HG03064 (cell line): Measurements from ENCODE around the gene MT1HL1.
"Not testable (repeated sequence)": the region's sequence is repeated elsewhere in the genome, so short reads cannot be mapped to it uniquely, and the experiment has no call there.

Experiments used
- ATAC-seq: cut with Tn5 transposase; IDR thresholded peaks from one replicate; pipeline ENCODE4 v1.9.1; 2021; ENCODE audit warnings: low read depth; ENCODE audit not compliant: unreplicated experiment

The MT1HL1 gene

DNA sequence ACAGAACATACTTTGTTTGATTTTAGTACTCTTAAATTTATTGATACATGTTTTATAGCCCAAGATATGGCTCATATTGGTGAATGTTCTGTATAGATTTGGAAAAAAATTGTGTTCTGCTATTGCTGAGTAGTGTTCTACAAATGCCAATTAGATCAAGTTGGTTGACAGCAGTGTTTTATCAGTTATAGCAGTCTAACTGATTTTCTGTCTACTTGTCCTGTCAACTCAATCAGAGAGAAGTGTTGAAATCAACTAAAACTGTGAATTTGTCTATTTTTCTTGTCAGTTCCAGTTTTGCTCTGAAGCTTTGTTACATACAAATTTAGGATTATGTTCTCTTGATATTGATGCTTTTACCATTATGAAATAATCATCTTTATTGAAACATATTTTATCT lies 14.7 kb upstream of the MT1HL1 start:
- no peak for ATAC-seq

- ATAC-seq = no peak
Measured at GRCh38 chr1:237016626-237017025, 12.4 kb upstream of the MT1HL1 start.

- no peak for ATAC-seq
Measured at GRCh38 chr1:237013608-237014007, 9.4 kb upstream of the MT1HL1 start.

- ATAC-seq = no peak
Measured at GRCh38 chr1:237012788-237013383, 8.6 kb upstream of the MT1HL1 start.

DNA sequence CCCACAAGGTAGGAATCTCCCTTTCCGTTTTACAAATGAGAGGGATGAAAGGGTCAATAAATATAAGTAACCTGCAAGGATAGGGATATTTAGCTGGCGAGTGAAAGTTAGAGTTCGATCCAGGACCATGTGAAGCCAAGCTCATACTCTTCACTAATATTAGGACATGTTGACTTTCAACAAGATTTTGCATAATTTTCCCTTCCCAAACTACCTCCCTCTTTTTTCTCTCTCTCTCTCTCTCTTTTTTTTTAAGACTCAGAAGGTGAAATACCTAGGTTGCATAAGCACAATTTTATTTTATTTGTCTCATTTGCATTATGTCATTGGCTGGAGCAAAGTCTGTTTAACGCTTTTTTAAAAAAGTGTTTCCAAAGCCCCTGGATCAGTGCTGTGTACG lies 8.1 kb upstream of the MT1HL1 start:
- no peak for ATAC-seq

- ATAC-seq = no peak
Measured at GRCh38 chr1:237011432-237011831, 7.2 kb upstream of the MT1HL1 start.

DNA sequence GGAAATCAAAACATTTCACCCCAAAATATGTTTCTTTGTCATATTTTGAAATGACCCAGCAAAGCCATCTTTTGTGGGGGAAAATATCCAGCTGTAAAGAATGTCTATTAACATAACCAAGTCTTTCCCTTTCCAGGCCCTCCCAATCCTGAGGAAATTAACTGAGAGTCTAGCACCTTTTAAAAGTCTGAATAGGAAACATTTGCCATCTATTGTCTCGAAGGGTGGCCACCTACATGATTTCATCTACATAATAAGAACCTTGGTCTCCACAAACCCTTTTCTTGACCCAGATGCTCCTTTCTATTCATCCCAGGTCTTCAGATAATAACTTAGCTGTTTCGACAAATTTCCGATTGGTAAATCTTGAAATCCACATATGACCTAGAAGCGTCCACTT lies 5.4 kb upstream of the MT1HL1 start:
- no peak for ATAC-seq

DNA sequence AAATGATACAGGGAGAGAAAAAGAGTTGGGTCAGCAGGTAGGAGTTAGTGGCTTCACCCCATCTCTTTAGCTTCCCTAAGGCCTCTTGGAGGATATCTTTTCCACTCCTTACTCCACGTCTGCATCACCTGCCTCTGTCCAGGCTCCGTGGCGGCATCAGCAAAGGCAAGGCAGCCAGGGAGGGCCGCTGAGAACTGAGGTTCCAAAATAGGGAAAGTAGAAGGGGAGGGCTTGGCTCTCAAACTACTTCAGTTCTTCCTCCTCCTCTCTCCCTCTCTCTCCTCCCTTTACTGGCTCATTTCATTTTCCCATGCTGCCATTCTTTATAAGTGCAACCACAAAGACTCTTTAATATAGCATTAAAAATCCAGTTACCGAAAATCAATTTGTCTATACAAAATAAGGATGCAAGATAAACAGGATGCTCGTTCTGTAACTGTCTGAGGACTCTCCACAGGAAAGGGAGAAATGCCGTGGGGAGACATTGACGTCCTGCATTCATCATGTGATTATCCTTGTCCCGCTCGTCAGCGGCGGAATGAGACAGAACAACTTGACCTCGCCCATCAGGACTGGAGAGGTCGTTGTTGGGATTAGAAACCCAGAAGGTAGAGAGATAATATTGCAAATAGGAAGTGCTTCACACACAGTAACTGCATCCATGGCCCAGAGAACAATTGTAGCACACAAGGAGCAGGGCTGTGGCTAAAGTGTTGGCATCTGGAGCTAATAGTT lies 3.1 kb upstream of the MT1HL1 start:
- no peak for ATAC-seq

GRCh38 chr1:237005674-237006073 lies 1.4 kb upstream of the MT1HL1 start:
- no peak for ATAC-seq

DNA sequence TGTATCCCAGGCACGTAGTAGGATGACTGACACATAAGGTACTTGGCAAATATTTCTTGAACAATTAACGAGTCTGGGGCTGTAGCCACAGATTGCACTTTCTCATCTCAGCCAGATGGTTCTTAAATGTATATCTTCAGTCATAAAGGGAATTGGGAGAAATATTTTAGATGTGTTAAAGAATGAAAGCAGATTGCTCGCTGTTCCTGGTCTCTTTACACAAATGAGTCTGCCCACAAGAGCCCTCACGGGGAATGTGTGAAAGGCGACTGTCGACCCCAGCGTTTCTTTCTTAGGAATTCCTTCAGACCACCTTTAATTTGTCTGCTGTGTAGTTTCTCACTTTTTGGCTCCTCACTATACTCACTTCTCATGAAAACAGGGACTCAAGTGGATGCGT lies 725 bp downstream of the MT1HL1 start:
- no peak for ATAC-seq

DNA sequence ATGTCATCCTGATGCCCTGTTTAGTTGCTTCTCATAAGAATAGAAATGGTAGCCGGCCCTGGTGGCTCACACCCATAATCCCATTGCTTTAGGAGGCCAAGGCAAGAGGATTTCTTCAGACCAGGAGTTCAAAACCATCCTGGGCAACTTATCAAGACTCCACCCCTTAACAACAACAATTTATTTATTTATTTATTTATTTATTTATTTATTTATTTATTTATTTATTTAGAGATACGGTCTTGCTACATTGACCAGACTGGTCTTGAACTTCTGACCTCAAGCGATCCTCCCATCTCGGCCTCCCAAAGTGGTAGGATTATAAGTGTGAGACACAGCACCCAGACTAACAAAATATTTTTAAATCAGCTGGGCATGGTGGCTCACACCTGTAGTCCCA lies 4.0 kb downstream of the MT1HL1 start:
- ATAC-seq = no peak

GRCh38 chr1:236998546-236998945 lies 5.7 kb downstream of the MT1HL1 start:
- ATAC-seq = no peak

DNA sequence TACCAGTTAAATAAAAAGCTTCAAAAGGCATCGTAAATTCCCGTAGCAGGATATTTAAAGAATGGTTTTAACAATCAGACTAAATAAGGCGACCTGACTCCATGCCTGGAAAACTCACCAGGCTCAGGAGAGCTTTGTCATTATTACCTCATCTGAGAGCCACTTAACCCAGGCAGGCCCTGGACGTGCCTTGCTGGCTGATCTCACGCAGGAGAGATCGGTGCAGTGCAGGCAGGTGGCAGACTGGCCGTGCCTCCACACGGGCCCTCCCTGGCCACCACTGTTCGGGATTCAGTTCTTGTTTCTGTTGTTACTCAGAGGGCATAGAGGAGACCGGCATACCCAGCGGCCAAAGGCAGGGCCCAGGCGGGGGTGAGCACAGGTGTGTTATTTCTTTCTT lies 6.4 kb downstream of the MT1HL1 start:
- ATAC-seq = no peak

DNA sequence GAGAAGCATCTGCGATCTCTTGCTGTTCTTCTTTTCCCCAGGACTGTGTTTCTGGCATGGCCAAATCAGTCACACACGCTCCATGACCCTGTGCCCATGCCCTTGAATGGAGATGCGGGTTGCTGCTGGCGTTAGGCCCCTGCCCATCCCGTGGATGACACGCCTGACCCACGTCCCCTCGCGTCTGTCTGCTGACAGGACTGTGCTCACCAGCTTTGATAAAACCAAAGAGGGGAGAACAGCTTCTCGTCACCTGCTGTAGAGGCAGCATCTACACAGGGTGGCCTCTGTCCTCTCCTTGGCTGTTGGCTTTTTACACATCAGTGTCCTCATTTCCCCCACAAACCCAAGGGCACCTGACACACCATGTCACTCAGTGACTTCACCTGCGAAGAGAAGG lies 6.9 kb downstream of the MT1HL1 start:
- no peak for ATAC-seq

GRCh38 chr1:236994450-236994849 lies 9.8 kb downstream of the MT1HL1 start:
- no peak for ATAC-seq

GRCh38 chr1:236992449-236992848 lies 11.8 kb downstream of the MT1HL1 start:
- ATAC-seq = no peak

DNA sequence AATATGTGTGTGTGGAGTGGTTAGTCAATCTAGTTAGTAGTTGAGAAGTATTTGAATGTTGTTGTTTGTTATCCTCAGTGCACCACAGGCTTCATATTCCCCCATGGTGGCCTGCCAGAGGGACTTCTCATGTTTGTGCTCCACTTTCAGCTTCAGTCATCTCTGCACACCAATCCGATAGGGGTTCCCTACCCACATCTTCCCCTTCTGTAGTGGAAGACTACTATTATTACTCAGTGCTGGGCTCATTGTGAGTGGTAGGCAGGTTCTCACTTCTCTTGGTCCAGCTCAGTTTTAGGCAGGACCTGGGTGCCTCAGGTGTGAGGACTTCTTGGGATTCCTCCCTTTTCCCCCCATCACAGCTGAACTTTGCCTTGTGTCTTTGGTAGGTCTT lies 14.2 kb downstream of the MT1HL1 start:
- no peak for ATAC-seq

DNA sequence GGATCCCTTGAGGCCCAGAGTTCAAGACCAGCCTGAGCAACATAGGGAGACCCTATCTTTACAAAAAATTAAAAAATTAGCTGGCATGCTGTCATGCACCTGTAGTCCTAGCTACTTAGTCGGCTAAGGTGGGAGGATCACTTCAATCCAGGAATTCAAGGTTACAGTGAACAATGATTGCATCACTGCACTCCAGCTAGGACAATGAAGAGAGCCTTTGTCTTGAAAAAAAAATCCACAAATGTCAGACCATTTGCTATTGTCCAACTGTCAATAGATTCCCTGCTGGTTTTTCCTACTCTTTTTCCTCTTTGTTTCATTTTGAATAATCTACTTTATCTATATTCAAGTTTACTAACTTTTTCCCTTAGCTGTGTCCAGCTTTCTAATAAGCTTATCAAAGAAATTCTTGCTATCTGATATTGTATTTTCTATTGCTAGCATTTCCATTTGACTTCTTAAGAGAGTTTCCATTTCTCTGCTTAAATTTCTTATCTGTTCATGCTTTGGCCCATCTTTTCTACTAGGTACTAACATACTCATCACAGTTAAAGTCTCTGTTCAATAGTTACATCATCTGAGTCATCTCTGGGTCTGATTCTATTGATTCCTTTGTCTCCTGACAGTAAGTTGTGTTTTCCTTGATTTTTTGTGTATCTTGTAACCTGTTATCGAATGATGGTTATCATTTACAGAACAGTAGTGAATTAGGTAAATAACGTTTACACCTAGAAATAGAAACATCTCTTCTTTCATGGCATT lies 14.8 kb downstream of the MT1HL1 start:
- ATAC-seq = no peak

GRCh38 chr1:236983818-236984217 lies 20.4 kb downstream of the MT1HL1 start:
- ATAC-seq = no peak

DNA sequence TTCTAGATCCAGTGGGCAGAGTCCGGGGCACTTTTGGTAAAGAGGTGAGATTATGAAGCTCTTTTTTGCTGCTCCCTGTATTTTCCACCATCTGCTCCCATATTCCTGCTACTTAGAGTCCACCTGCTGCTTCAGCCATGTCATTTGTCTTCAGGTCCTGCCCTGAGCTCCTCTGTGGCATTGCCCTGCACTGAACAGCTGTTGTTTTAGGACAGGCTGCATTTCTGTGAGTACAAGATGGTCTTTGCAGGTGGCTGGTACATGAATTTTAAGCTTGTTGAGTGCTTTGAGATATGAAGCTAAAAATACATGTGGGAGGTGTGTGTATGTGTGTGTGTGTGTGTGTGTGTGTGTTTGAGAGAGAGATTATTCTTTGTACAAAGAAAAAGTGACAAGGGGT lies 21.9 kb downstream of the MT1HL1 start:
- ATAC-seq = no peak

GRCh38 chr1:236981431-236981830 lies 22.8 kb downstream of the MT1HL1 start:
- not testable (repeated sequence) for ATAC-seq

GRCh38 chr1:236980673-236981072 lies 23.6 kb downstream of the MT1HL1 start:
- ATAC-seq = no peak
